Stimulated activated CD8-positive, alpha-beta memory T cell treated with anti-CD3 and anti-CD28 coated beads, Interleukin-4, amount 100 ng/mL, for 4 hours (primary cell): Measurements from ENCODE around the gene GPR31.
"Not testable (repeated sequence)": the region's sequence is repeated elsewhere in the genome, so short reads cannot be mapped to it uniquely, and the experiment has no call there.

Source experiments
- DNase-seq, 2 donors: peaks; one replicate each; pipeline ENCODE4 v3.0.0-alpha.2; 2020; ENCODE audit warnings: low read depth in 2 of 2, low spot score in 1 of 2

Gene GPR31

GRCh38 chr6:167157863-167158262, at the start of gene GPR31:
TSS of gene GPR31 (minus strand) at chr6:167157980. CDS start at chr6:167157831, 149 bp downstream.
- DNase-seq = no peak

- DNase-seq = no peak
Measured at GRCh38 chr6:167207527-167207926, 49.7 kb upstream of the GPR31 start.

GRCh38 chr6:167205316-167205715, 47.5 kb upstream of the GPR31 start:
- not testable (repeated sequence) for DNase-seq

GRCh38 chr6:167204059-167204348, 46.2 kb upstream of the GPR31 start:
- DNase-seq = not testable (repeated sequence)

GRCh38 chr6:167203261-167204058, 45.7 kb upstream of the GPR31 start:
- not testable (repeated sequence) for DNase-seq

GRCh38 chr6:167202613-167203012, 44.8 kb upstream of the GPR31 start:
- not testable (repeated sequence) for DNase-seq

- no peak for DNase-seq
Measured at GRCh38 chr6:167200806-167201205, 43.0 kb upstream of the GPR31 start.

- not testable (repeated sequence) for DNase-seq
Measured at GRCh38 chr6:167195941-167196610, 38.3 kb upstream of the GPR31 start.

GRCh38 chr6:167193515-167194125, 35.8 kb upstream of the GPR31 start:
- not testable (repeated sequence) for DNase-seq

- DNase-seq = not testable (repeated sequence)
Measured at GRCh38 chr6:167191043-167191583, 33.3 kb upstream of the GPR31 start.

GRCh38 chr6:167187275-167187674, 29.5 kb upstream of the GPR31 start:
- not testable (repeated sequence) for DNase-seq

- not testable (repeated sequence) for DNase-seq
Measured at GRCh38 chr6:167185101-167185500, 27.3 kb upstream of the GPR31 start.

- not testable (repeated sequence) for DNase-seq
Measured at GRCh38 chr6:167182913-167183314, 25.1 kb upstream of the GPR31 start.

GRCh38 chr6:167181351-167181750, 23.6 kb upstream of the GPR31 start:
- DNase-seq = not testable (repeated sequence)

- DNase-seq = not testable (repeated sequence)
Measured at GRCh38 chr6:167180086-167180485, 22.3 kb upstream of the GPR31 start.

- DNase-seq = not testable (repeated sequence)
Measured at GRCh38 chr6:167178896-167179655, 21.3 kb upstream of the GPR31 start.

- DNase-seq = not testable (repeated sequence)
Measured at GRCh38 chr6:167177271-167177670, 19.5 kb upstream of the GPR31 start.

- not testable (repeated sequence) for DNase-seq
Measured at GRCh38 chr6:167172011-167172410, 14.2 kb upstream of the GPR31 start.

GRCh38 chr6:167171300-167171699, 13.5 kb upstream of the GPR31 start:
- DNase-seq = not testable (repeated sequence)

- DNase-seq = not testable (repeated sequence)
Measured at GRCh38 chr6:167169867-167170266, 12.1 kb upstream of the GPR31 start.

- not testable (repeated sequence) for DNase-seq
Measured at GRCh38 chr6:167168296-167168695, 10.5 kb upstream of the GPR31 start.
